ENCODE results near the gene CFAP90.

GRCh38 chr5:7828269-7828668 is 22.7 kb downstream of the CFAP90 start:
- TF ChIP-seq CTCF (IDR thresholded peaks at IDR 0.05; ENCODE audit: insufficient read depth, low read depth, low read length): no peak
- no peak for TF ChIP-seq EZH2 (IDR thresholded peaks at IDR 0.05; ENCODE audit: insufficient read depth, low read length)

Measured in astrocyte (in vitro differentiated cells and primary cell).